ENCODE results near the gene TBC1D10A.
A peak's percentile ranks its signal among the peaks of the same experiment; 100 is the strongest.

The TBC1D10A gene

DNA sequence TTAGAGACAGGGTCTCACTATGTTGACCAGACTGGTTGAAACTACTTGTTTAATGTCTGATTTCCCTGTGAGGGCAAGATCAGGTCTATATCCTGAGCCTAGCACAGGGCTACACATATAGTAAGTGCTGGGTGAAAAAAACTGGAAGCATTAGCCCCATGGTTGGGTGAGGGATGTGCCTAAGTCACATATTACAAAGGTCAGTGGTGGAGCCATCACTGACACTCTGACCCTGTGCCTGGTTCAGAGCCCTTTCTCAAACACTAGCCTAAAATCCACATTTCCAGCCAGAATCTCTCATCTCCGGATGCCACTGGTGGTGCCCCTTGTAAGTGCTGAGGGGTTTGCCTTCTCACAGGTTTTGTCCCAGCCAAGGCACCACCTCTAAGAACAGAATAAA lies 9.0 kb downstream of the TBC1D10A start:
- DNase-seq, result no peak

DNA sequence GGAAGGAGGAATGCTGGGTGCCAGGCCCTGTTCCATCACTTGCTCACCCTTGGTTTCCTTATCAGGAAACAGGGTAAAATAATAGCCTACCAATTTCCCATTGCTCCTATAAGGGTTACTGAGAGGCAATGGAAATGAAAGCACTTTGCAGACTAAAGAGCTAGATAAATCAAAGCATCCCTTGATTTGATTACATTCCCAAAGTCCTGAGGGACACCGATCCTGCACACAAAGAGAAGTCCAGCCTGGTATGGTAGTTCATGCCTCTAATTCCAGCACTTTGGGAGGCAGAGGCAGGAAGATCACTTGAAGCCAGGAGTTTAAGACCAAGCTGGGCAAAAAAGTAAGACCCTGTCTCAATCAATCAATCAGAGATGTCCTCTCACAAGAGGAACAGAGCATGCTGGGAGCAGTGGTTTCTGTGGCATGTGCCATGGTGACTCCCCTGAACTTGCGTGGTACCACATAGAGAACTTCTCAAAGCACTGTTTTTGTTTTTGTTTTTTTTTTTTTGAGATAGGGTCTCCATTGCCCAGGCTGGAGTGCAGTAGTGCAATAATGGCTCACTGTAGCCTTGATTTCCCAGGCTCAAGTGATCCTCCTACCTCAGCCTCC lies 10.7 kb downstream of the TBC1D10A start:
- DNase-seq, result no peak

DNA sequence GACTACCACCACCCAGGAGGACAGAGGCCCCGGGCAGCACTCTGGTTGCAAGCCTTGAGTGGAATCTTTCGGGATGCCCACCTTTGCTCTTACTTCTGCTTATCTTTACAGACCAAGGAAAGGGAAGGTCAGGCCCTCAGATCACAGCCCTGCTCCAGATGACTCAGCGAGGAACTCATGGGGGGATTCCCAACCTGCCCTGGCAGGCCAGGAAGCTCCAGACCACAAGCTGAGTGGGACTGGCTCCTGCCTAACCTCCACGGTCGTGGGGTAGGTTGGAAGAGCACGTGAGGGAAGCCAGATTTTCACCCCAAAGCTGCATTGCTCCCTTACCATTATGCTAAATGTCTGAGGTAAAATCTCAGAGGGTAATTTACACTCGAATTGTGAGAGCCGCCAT lies 11.8 kb downstream of the TBC1D10A start:
- DNase-seq, result peak; percentile 71

DNA sequence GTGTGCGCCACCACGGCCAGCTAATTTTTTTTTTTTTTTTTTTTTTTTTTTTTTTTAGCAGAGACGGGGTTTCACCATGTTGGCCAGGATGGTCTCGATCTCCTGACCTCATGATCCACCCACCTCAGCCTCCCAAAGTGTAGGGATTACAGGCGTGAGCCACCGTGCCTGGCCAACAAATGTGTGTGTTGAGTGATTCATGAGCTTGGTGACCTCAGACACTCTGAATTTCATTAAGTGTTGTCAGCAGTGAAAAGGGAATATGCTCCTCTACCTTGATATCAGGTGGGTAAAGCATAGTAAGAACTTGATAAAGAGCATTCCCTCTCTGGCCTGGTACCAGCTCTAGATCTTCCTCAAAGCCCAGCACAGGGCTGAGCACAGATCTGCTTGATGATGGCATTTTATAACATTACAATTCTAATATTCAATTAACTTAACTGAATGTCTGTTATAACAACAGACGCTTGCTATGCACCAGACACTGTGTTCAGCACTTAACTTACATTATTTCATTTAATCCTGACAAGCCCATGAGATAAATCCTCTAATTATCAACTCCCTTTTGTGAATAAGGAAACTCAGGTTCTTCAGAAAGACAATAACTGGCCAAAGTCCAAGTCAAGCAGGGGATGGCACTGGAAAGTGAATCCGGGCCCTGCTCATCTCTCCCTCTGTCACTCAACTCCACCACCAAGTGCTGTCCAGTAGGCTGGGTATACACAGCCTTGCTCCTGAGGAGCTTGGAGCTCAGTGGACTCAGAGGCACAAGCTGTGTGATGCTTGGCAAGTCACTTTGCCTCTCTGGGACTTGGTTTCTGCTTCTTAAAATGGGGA lies 13.0 kb downstream of the TBC1D10A start:
- DNase-seq, result no peak

DNA sequence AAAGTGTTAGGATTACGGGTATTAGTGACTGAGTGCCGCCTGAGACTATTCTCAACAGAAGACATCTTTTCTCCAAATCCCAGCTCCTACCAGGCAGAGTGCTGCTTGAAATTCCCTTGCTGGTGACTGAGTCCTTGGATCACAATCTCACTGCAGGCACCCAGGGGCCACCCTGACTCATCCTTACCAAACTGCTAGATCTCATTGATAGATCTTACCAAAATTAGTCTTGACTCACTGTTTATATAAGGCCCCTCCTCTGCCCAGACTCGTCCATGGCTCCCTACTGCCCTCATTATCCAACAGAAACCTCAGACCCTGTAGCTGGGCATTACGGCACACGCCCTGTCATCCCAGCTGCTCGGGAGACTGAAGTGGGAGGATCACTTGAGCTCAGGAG lies 14.7 kb downstream of the TBC1D10A start:
- no peak for DNase-seq

DNA sequence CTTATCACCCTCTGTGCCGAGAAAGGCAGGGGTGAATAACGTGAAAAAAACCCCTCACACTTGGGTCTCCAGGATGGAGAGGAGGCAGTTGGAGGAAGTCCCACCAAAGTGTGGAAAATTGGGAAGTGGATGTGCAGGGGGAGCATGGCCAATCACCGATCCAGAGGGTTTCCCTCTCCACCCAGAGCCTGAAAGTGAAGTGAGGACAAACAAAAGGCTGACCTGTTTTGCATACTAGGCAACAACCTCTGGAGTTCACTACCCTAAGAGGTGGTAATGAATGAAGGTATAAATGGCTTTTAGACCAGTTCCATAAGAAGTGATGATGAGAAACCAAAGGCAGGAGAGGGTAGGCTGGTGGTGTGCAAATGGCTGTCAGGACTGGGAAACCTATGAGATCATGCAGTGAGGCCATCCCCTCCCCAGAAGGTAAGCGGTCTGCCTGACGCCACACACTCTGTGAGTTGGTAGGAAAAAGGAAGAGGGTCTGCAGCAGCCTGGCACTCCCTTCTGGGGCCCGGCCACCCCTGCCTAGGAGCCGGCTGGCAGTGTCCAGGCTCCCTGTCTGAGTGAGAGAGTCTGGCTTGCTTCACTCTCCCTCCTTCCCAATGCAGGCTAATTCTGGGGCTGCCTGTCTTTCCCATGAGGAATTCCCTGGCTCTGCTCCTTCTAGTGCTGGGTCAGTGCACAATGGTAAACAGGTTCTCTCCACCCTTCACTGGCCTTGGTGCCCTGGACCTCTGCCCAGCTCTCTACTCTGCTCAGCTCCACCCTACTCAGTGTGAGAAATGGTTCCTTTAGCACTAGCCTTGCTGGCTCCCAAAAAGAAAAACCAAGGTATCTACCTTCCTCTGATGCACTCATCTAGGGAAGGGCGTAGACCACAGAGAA lies 15.6 kb downstream of the TBC1D10A start:
- DNase-seq, result no peak

DNA sequence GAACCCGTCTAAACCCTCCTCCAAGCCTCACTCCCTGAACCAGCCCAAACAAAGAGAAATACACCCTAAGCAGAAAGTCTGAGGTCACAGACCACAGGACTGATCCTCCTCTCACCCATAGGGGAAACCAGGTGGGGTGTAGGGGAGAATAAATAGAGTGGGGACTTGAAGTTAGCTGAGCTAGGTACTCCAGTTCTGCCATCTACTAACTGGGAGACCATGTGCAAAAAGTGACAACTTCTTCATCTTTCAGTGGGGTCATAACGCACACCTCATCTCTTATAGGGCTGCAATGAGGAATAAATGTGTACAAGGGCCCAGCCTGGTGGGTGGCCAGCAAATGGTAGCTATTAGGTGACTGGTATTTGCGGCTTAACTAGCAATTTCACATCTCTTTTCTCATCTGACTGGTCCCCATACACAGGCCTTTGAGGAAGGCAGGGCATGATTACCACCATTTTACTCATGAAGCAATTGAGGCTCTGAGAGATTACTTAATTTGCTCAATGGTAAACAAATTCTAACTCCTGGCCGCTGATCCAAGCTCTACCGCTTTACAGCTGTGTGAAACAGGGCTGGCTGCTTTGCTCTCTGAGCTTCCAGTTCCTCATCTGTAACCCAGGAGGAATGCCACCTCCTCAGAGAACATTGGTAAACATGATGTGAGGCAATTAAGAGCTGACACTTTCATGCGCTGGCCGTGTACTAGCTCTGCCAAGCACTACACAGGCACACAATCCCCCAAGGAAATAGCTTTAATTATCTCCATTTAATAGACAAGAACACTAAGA lies 16.6 kb downstream of the TBC1D10A start:
- no peak for DNase-seq

DNA sequence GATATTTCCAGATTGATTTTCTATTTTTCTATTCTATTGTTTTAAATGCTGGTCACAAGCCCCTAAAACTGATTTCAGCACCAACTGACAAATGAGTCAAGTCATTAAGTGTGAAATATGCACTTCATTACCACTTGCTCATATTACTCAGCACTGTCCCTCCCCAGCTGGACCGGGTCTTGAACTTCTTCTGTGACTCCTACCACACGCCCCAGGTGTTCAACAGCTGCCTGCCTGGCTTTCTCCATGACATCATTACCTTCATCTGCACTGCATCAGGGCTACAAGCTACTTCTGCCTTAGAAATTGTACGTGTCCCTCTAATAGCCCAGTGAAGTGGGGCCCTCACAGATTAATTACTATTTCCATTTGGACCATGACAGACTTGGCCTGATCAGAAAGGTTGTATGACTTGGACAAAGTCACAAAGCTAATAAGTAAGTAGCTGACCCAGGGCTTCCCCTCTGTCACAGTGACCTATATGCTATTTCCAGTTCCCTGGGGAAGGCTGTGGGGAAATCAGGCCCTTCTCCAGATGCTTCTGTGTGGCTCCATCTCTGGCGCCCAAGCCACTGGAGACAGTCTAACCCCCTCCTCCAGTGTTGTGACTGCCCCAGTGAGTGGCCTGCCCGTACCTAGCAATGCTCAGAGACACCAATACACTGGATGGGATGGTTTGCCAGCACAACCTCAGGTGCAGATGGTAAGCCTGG lies 18.1 kb downstream of the TBC1D10A start:
- no peak for DNase-seq

DNA sequence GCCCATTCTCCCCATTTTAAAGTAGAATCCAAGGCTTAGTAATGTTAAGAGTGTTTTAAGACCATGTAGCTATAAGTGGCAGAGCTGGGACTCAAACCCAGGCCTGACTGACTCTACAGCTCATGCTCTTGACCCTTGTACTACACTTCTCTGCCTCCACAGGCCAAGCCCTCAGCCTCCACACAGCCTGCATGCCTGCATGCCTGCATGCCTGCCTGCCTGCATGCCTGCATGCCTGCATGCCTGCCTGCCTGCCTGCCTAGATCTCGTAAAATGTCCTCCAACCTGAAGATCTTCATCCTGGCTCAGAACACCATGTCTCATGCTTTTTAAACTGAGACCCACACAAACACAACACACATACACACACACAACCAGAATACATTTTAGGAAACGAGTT lies 18.6 kb downstream of the TBC1D10A start:
- no peak for DNase-seq

DNA sequence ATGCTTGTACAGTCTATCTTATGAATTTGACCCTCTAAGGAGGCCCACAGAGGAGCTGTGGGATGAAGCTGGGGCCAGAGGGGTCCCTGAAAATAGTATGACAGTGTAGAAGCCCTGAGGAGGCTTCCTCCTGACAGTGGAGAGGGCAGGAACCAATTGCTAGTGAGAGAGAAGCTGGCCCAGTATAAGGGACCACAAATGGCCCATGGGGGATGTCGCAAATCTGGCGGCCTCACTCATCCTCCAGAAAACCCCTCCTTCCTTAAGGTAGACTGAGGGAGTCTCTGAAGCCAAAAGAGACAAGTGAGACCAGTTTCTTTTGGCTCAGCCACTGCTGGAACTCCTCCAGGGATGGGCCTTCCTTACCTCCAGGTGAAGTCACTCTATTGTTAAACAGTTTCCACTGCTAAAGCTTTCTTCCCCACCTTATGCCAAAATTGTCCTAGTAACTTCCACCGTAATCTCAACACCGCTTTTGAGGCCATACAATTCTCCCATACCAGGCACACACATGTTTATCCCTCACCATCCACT lies 19.6 kb downstream of the TBC1D10A start:
- no peak for DNase-seq

DNA sequence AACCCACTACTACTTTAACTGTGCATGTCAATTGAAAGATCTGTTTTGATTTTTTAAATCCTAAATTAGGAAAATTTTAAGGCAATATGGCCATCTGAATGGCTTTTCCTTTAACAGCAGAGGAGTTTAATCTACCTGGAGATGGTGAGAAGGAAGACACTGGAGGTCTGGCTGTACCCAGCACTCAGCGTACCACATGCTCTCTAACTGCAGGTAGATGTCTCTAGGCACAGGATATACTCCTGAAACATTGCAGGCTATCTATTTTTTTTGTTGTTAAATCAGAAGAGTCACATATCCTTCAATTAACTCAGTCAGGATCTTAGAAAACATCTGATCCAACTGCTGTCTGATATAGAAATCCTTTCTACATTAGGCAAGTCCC lies 20.1 kb downstream of the TBC1D10A start:
- no peak for DNase-seq

DNA sequence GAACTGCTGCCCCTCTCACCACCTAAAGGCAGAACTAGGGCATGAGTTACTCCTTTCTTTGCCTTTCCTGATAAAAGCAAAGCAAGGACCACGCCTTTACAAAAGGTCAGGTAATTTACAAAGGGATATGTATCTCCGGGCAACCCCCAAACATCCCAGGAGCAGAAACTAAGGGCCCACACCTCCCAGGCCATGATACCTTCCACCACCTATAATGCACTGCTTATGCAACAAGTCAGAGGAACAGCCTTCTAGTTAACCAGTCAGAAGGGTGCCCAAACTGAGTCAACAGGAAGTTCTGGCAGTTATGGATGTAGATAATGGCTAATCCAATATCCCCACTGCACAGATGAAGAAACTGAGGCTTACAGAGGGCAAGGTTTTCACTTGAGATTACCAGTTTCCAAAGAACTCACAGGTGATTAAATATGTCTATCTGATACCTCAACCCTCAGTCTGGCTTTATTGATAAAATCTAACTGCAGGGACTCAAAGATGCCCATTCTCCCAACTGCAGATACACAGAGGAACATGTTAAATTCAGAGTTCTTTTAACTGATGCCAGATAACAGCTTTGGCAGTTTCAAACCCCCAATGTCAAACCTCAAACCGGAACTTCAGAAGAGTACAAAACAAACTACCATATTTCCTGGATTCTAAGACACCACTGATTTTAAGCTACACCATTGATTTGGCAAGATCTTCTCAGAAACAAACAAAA lies 20.7 kb downstream of the TBC1D10A start:
- peak; percentile 84 for DNase-seq

DNA sequence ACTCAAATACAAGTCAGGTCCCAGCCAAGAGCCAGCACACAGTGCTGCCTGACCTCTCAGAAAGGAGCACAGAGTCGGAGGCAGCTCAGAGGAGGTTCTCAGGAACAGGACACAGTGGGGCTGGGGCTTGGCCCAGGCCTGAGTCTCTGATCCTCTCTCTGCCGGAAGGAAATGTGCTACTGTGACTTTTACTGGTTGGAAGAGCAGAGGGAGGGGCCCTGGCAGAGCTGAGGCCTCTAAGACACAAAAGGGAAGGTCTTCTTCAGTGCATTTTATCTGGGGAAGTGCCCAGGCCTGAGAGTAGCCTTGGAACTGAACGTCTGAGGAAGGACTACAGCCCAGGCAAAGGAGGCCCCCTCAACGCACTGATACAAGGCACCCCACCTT lies 21.2 kb downstream of the TBC1D10A start:
- peak; percentile 86 for DNase-seq

DNA sequence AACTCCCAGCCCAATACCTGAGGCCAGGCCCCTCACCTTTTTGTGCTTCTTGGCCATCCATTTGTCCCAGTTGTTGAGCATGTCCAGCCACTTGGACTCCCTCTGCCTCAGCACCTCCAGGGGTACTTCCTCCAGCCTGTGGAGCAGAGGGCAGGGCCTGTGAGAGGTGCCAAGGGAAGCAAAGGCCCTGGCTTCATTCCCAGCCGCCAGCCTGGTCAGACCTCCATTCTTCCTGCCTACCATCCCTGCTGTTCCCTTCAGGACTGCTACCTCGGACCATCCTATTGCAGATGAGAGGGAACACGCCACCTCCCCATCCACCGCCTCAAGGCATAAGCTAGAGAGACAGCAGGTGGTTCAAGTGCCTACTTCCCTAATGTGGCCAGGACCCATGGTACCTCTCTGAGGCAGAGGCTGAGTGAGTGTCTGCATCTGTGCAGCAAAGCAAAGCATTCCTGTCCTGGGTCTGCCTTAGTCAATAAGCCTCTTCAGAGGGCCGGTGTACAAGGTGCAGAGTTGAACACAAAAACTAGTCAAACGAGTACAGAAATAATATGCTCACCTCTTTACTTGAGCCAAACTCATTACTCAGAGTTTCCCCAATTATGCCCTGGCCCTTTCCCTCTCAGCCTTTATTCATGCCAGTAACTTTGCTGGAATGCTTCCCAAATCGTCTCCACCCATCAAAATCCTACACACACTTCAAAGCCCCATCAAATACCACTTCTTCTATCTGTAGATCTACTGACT lies 22.1 kb downstream of the TBC1D10A start:
- DNase-seq, result no peak

DNA sequence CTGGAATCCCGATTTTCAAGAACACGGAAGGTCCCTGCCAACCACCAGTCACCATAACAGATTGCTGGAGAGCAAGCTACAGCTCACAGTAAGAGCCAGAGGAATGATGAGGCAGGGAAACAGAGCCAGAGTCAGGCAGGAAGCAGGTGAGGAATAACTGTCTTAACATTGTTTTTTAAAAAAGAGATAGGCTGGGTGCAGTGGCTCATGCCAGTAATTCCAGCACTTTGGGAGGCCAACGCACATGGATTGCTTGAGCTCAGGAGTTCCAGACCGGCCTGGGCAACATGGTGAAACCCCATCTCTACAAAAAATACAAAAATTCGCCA lies 24.0 kb downstream of the TBC1D10A start:
- DNase-seq, result no peak

DNA sequence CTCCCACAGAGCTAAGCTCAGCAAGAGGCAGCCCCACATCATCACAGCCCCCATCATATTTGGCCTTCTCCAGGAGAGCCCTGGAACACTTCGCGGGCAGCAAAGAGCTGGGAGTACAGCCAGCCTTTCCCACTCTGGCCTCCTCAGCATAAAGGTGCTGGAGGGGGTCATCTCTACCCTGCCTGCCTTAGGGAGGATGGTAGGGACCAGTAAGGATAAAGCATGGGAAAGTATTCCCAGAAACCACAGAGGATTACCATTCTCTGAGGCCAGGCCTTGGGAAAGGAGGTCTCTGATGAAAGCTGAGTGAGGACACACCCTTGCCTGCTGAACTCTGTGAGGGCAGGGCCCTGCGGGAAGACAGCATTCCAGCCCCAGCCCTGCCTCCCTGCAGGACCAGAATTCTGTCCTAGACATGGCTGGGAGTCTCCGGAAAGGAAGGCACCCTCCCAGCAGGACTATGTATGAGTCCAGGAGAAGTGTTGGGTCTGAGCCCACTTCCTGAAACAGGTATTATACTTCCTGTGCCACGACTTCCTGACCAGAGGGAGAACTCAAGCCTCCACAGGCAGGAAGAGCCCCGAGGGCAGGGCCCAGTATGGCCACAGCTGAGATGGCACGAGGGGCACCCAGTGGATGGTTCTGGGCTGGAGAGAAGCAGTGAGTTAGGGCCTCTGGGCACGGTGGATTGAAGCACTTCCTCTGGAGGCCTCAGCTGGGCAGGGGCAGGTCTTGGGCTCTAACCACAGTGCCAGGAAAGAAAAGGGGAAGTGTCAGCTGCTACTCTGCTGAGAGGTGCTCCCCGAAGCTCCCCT lies 24.5 kb downstream of the TBC1D10A start:
- no peak for DNase-seq

DNA sequence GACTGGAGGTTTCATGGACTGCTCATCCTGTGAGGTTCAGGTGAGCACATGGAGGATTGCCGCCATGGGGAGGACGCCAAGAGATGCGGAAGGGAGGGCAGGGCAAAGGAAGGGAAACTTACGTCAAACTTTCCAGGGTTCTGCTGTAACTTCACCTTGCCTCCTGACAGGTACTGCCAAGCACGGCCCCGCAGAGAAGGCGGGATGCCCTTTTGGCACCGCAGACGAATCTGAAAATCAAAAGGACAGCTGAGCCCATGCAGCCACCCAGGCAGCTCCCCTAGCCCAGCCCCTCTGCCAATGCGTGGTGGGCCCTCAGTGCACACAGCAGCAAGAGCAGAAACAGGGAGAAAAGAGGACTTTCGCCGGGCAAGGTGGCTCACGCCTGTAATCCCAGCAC lies 27.4 kb downstream of the TBC1D10A start:
- no peak for DNase-seq

DNA sequence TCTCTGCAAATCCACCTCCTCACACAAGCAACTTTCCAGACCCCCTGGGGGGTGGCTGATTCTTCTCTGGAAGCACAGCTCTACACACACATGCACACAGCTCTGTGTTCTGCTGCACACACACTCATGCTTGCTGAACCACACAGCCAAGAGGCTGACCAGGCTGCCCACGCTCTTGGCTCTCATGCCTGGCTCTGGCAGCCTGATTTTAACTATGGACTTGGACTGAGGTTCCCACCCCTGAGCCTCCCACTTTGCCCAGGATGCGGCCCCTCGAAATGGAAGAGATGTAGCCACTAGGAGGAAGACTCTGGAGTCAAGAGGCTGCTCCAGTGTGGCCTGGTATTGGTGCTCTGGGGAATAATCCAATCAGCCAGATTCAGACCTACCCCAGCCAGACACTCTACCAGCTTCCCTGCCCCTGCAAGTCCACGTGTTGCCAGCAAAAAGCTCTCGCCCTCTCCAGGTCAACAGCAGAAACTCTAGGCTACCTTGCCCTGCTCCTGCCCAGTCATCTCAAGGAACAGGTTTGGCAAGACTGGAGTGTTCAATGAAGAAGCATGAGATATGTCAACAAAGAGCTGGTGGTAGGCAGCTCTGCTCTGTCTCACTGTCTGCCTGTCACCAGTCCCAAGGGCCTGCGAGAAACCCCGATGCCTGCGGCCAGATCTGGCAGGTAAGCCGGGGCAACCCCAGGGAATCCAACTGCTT lies 28.6 kb downstream of the TBC1D10A start:
- DNase-seq, result no peak

Data from activated CD4-positive, alpha-beta T cell treated with anti-CD3 and anti-CD28 coated beads, Interleukin-2, amount 50 U/mL, for 16 hours (primary cell).